ENCODE measurements around the gene PIGU.
"Not testable (repeated sequence)": the region's sequence is repeated elsewhere in the genome, so short reads cannot be mapped to it uniquely, and the experiment has no call there.

The PIGU gene

GRCh38 chr20:34675561-34675960, 1.3 kb downstream of the PIGU start:
- no peak for DNase-seq
- in situ Hi-C loops (cut with HindIII; ENCODE audit: low pct_ligation_motif_present, low pct_unique_long_range_greater_than_20kb, low sequenced_read_pairs), result no loop called here

- in situ Hi-C loops (cut with HindIII; ENCODE audit: low pct_ligation_motif_present, low pct_unique_long_range_greater_than_20kb, low sequenced_read_pairs), result no loop called here
- DNase-seq, result no peak
Observed at GRCh38 chr20:34673412-34673811, 3.5 kb downstream of the PIGU start.

DNA sequence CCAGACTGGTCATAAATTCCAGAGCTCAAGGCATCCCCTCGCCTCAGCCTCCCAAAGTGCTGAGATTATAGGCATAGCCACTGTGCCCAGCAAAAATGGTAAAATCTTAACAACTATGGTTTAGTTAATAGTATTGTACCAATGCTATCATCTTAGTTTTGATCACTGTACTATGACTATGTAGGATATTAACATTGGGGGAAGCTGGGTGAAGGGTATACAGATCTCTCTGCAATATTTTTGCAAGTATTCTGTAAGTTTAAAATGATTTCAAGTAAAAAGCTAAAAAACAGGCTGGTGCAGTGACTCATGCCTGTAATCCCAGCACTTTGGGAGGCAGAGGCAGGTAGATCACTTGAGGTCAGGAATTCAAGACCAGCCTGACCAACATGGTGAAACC, 7.8 kb downstream of the PIGU start:
- in situ Hi-C loops (cut with HindIII; ENCODE audit: low pct_ligation_motif_present, low pct_unique_long_range_greater_than_20kb, low sequenced_read_pairs), result no loop called here
- no peak for DNase-seq

GRCh38 chr20:34664751-34665150, 12.1 kb downstream of the PIGU start:
- in situ Hi-C loops (cut with HindIII; ENCODE audit: low pct_ligation_motif_present, low pct_unique_long_range_greater_than_20kb, low sequenced_read_pairs); DNase-seq: not testable (repeated sequence)

DNA sequence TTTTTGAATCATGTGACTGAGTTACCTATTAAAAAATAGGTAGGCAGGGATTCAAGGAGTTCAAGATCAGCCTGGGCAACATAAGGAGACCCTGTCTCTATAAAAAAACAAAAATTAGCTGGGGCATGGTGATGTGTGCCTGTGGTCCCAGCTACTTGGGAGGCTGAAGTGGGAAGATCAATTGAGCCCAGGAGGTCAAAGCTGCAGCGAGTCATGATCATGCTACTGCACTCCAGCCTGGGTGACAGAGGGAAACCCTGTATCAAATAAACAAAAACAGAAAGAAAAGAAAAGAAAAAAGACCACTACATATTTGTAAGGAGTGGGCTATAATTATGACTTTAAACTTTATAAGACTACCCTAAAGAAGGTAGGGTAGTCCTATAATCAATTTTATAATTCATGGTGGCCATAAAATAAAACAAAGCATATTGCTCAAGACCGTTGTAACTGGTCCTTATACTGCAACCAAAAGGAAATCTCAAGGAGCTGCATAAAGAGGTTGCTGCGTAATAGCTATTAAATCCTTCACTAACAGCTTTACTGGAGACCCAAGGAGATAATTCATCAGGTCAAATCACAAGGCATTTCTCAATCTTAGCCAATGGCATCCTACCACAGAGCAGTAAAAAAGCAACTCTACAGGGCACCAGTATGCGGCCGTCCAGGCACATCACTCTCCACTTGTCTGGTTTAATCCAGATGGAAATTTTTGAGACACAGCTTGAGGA, 13.5 kb downstream of the PIGU start:
- DNase-seq, result no peak
- in situ Hi-C loops (cut with HindIII; ENCODE audit: low pct_ligation_motif_present, low pct_unique_long_range_greater_than_20kb, low sequenced_read_pairs), result no loop called here

DNA sequence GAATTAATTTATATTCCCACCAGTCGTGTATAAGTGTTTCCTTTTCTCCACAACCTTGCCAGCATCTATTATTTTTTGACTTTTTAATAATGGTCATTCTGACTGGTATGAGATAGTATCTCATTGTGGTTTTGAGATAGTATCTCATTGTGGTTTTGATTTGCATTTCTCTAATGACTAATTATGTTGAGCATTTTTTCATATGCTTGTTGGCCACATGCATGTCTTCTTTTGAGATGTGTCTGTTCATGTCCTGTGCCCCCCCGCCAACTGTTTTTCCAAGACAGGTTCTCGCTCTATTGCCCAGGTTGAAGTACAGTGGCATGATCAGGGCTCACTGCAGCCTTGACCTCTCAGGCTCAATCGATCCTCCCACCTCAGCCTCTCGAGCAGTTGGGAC, 15.1 kb downstream of the PIGU start:
- in situ Hi-C loops (cut with HindIII; ENCODE audit: low pct_ligation_motif_present, low pct_unique_long_range_greater_than_20kb, low sequenced_read_pairs); DNase-seq: not testable (repeated sequence)

DNA sequence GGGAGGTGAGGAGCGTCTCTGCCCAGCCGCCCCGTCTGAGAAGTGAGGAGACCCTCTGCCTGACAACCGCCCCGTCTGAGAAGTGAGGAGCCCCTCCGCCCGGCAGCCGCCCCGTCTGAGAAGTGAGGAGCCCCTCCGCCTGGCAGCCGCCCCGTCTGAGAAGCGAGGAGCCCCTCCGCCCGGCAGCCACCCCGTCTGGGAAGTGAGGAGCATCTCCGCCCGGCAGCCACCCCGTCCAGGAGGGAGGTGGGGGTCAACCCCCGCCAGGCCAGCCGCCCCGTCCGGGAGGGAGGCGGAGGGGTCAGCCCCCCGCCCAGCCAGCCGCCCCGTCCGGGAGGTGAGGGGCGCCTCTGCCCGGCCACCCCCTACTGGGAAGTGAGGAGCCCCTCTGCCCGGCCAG, 18.2 kb downstream of the PIGU start:
- DNase-seq; in situ Hi-C loops (cut with HindIII; ENCODE audit: low pct_ligation_motif_present, low pct_unique_long_range_greater_than_20kb, low sequenced_read_pairs): not testable (repeated sequence)

DNA sequence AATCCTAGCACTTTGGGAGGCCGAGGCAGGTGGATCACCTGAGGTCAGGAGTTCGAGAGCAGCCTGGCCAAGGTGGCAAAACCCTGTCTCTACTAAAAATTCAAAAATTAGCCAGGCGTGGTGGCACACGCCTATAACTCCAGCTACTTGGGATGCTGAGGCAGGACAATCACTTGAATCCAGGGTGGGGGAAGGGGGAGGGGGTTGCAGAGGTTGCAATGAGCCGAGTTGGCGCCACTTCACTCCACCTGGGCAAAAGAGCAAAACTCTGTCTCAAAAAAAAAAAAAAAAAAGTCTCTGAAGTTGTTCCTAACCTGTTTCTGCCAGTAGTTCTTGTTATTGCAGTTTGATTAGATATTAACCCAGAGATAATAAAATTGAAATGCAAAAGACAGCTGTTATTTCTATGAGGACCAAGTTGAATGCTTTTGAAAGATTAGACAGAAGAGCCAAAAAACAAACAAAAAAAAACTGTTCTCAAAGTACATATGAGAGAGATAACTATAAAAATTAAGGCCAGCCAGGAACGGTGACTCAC, 22.6 kb downstream of the PIGU start:
- in situ Hi-C loops (cut with HindIII; ENCODE audit: low pct_ligation_motif_present, low pct_unique_long_range_greater_than_20kb, low sequenced_read_pairs), result no loop called here
- DNase-seq, result no peak

DNA sequence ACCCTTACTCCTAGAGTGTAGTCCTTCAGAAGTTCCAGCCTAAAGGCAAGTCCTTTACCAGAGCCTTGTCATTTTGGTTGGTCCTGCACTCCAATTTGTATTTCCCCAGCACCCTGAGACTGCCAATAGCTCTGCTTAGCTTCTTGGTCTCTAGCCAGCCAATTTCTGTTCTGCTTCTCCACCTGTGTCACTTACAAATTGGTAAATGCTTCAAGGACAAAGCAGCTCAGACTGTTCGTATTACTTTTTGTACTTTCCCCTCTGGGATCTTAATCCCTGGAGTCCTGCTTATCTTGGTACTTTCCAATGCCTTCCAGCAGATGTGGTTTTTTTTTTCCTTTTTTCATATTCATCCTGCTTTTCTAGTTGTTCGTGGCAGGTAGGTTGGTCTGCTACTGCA, 25.7 kb downstream of the PIGU start:
- in situ Hi-C loops (cut with HindIII; ENCODE audit: low pct_ligation_motif_present, low pct_unique_long_range_greater_than_20kb, low sequenced_read_pairs), result no loop called here
- no peak for DNase-seq

DNA sequence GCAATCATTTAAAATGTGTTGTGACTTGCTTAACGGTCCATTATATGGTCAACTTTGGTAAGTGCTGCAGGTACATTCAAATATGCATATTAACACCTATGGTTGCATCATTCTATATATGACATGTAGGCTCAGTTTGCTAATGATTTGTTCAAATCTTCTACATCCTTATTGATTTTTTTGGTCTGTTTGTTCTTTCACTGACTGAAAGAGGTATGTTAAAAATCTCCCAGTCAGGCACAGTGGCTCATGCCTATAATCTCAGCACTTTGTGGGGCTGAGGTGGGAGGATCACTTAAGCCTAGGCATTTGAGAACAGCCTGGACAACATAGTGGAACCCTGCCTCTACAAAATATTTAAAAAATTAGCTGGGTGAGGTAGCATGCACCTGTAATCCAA, 29.2 kb downstream of the PIGU start:
- in situ Hi-C loops (cut with HindIII; ENCODE audit: low pct_ligation_motif_present, low pct_unique_long_range_greater_than_20kb, low sequenced_read_pairs), result no loop called here
- no peak for DNase-seq

DNA sequence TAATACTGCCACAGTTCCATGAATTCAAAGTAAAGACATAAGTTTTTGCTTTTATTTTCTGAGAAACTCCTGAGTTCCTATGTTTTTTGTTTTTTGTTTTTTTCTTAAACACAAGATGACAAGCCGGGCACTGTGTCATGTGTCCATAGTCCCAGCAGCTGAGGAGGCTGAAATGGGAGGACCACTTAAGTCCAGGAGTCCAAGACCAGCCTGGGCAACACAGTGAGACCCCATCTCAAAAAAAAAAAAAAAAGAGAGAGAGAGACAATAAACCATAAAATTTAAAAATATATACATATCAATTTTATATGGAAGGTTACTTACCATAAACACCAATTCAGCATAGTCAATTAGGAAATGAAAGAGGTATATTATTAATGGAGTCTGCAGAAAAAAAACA, 31.9 kb downstream of the PIGU start:
- DNase-seq, result no peak
- in situ Hi-C loops (cut with HindIII; ENCODE audit: low pct_ligation_motif_present, low pct_unique_long_range_greater_than_20kb, low sequenced_read_pairs), result no loop called here

DNA sequence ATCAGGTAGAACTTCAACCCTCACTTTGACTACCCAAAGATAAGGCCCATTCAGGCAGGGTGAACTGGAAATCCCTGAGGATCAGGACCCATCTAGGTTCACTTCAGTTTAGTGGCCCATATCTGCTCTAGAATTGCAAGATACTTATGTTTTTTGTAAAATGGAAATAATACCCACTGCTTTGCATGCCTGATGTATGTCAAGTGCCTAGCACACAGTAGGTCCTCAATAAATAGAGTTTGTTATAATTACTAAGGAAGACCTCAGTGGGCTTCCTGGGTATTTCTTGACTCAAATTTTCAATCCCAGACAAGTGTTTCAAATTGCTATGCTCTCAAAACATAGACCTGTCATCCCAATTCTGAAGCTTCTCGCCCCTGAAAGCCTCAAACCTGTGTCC, 32.5 kb downstream of the PIGU start:
- no peak for DNase-seq
- in situ Hi-C loops (cut with HindIII; ENCODE audit: low pct_ligation_motif_present, low pct_unique_long_range_greater_than_20kb, low sequenced_read_pairs), result no loop called here

GRCh38 chr20:34643928-34644327, 33.0 kb downstream of the PIGU start:
- no peak for DNase-seq
- in situ Hi-C loops (cut with HindIII; ENCODE audit: low pct_ligation_motif_present, low pct_unique_long_range_greater_than_20kb, low sequenced_read_pairs), result no loop called here

- in situ Hi-C loops (cut with HindIII; ENCODE audit: low pct_ligation_motif_present, low pct_unique_long_range_greater_than_20kb, low sequenced_read_pairs), result no loop called here
- DNase-seq, result no peak
Observed at GRCh38 chr20:34642009-34642408, 34.9 kb downstream of the PIGU start.

GRCh38 chr20:34639755-34640222, 37.1 kb downstream of the PIGU start:
- in situ Hi-C loops (cut with HindIII; ENCODE audit: low pct_ligation_motif_present, low pct_unique_long_range_greater_than_20kb, low sequenced_read_pairs), result no loop called here
- no peak for DNase-seq

- no peak for DNase-seq
- in situ Hi-C loops (cut with HindIII; ENCODE audit: low pct_ligation_motif_present, low pct_unique_long_range_greater_than_20kb, low sequenced_read_pairs), result no loop called here
Observed at GRCh38 chr20:34638532-34638931, 38.4 kb downstream of the PIGU start.

DNA sequence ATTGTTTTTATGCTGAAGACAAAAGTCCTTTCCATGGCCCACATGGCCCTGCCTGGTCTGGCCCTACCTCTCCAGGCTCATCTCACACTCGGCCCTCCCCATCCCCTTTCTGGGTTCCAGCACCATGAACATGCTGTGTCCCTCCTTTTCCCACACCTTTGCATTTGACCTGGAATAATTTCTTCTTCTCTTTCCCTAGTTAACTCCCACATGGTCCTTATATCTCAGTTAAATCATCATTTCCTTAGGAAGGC, 38.9 kb downstream of the PIGU start:
- no peak for DNase-seq
- in situ Hi-C loops (cut with HindIII; ENCODE audit: low pct_ligation_motif_present, low pct_unique_long_range_greater_than_20kb, low sequenced_read_pairs), result no loop called here

GRCh38 chr20:34637245-34638038, 39.5 kb downstream of the PIGU start:
- DNase-seq, result no peak
- in situ Hi-C loops (cut with HindIII; ENCODE audit: low pct_ligation_motif_present, low pct_unique_long_range_greater_than_20kb, low sequenced_read_pairs), result no loop called here

- in situ Hi-C loops (cut with HindIII; ENCODE audit: low pct_ligation_motif_present, low pct_unique_long_range_greater_than_20kb, low sequenced_read_pairs), result no loop called here
- no peak for DNase-seq
Observed at GRCh38 chr20:34636648-34637047, 40.2 kb downstream of the PIGU start.

DNA sequence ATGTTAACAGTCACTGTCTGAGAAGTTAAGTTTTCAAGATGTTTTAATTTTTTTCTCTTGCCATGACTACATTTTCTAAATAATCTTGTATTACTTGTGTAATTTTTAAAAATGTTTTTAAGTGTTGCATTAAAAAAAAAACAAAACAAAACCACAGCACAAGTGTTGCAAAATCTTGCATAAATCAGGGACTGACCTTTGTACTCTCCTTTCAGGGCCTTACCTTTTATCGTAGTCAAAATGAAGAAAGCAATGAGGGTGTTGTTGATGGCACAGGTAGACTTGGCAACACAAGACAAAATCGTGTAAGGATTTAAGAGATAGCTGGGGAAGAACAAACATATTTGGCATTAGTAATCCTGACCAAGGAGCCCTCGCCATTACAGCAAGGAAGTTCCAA, 42.5 kb downstream of the PIGU start:
- DNase-seq, result no peak
- in situ Hi-C loops (cut with HindIII; ENCODE audit: low pct_ligation_motif_present, low pct_unique_long_range_greater_than_20kb, low sequenced_read_pairs), result no loop called here

All from ACHN (cell line).